Epidermal melanocyte (primary cell): ENCODE measurements around the gene MIB2.

ENCODE experiments used
- DNase-seq: peaks from one replicate; pipeline ENCODE4 v3.0.0; 2011; ENCODE audit warnings: low spot score; ENCODE audit not compliant: insufficient read length

The MIB2 gene

DNA sequence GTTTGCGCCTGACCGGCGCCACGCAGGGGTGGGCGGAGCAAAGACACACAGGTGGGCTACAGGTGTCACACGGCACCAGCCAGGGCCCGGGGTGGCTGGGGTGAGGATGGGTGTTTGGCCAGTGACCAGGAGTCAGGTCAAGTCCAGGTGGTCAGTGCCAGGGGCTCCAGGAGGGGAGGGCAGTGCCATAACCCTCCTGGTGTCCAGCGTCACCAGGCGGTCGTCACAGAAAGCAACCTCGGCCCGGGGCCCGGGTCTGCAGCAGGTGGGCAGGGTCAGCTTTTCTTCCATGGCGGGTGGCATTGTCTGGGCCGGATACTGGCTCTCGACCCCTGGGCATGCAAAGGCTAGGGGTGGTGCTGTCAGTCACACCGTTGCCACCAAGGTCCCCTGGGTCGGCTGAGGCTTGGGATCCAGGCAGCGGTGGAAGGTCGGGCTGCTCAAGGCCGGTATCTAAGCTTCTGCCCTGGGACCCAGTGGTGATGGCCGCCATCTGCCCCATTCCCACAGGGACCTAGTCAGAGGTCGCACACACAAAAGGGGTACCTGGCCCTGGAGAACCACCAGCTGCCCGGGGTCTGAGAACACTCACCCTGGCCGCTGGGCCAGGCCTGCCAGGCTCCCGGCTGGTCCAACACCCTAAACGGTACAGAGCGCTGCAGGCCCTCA lies 17.1 kb upstream of the MIB2 start:
- DNase-seq, result peak; percentile 18

GRCh38 chr1:1598720-1599029 lies 16.6 kb upstream of the MIB2 start:
- peak; percentile 12 for DNase-seq

GRCh38 chr1:1599030-1599934 lies 16.0 kb upstream of the MIB2 start:
- peak; percentile 70 for DNase-seq

- peak; percentile 24 for DNase-seq
Measured at GRCh38 chr1:1599935-1600860, 15.1 kb upstream of the MIB2 start, which contains the start of gene FNDC10. TSS of gene FNDC10 (minus strand) at chr1:1600135. CDS start at chr1:1600015, 120 bp downstream.

DNA sequence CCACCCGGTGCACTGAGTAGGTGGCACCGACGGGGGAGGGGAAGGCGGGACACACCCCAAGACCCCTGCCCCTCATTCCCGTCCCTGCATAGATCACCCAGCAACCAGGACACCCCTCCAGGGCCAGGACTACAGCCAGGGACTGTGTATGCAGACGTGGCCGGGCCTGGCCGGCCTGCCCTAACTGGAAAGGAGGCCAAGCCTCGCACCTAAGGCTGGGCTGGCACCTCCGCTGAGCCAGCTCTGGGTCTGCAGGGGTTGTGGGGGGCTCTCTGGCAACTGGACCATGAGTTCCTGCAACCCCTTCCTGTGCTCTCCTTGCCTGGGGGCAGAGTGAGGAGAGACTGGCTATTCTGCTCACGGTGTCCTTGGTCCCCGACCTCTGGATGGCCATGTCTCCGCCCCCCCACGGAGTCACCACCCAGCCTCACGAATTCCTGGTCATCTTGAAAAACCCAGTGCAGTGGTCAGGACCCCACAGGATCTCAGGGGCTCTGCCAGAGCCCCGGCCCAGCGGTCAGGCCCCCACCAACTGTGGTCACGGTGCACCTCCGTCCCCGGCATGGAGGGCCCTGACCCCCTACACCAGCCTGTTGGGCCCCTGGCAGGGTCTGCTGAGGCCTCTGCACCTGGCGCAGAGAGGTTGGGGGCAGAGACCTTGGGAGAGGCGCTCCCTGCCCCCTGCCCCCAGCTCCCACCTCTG lies 14.3 kb upstream of the MIB2 start:
- peak; percentile 24 for DNase-seq

DNA sequence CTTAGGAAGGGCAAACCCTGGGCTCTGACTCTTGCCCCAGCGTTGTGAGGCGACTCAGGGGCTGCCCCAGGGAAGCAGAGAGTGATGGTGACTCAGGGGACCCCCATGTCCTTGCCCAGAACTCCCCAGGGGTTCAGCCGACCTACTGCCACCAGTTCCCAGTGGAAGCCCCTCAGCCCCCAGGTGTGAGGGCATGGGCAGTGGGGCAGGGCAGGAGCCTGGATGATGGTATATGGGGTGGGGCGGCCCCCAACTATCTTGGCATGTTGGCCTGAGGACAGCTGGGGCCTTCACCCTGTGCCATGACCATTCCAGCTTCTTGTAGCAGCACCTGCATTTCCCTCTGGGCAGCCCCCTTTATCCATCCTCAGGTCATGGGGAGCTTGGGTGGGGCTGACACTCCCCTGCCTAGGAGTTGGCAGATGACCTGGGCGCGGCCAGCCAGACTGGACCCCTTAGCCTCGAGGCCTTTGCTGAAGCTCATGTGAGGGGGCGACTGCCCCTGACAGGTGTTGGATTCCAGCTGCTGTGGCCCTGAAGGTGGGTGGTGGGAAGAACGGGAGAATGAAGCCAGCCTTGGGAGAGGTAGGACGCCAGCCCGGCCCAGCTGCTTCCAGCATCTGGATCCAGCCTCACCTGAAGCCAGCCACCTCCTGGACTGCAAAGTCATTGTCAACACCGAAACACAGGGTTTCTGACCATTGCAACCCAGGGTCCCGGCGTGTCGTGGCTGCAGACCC lies 13.6 kb upstream of the MIB2 start:
- DNase-seq, result no peak

- DNase-seq, result peak; percentile 26
Measured at GRCh38 chr1:1602304-1602967, 12.9 kb upstream of the MIB2 start.

DNA sequence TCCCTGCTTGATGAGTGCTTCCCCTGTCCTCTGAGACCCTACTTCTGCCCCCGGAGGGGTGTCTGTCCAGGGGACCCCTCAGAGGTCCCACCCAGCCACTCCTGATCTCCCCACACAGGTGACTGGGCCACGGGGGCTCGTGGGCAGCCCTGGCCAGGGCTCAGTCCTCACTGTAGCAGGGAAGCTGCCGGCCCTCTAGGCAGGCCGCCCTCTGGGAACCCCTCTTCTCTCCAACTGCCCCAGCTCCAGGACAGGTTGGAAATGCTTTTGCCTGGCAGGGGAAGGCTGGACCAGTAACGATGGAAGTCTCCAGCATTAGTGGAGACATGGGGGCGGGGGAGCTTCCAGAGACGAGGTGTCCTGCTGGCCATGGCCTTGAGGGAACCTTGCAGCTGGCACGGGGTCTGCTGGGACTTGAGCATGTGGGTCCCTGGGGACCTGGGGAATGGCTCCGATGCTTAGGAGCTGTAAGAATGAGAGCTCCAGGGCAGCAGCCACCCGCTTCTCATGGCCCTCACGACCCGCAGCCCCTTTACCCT lies 12.3 kb upstream of the MIB2 start:
- peak; percentile 16 for DNase-seq

DNA sequence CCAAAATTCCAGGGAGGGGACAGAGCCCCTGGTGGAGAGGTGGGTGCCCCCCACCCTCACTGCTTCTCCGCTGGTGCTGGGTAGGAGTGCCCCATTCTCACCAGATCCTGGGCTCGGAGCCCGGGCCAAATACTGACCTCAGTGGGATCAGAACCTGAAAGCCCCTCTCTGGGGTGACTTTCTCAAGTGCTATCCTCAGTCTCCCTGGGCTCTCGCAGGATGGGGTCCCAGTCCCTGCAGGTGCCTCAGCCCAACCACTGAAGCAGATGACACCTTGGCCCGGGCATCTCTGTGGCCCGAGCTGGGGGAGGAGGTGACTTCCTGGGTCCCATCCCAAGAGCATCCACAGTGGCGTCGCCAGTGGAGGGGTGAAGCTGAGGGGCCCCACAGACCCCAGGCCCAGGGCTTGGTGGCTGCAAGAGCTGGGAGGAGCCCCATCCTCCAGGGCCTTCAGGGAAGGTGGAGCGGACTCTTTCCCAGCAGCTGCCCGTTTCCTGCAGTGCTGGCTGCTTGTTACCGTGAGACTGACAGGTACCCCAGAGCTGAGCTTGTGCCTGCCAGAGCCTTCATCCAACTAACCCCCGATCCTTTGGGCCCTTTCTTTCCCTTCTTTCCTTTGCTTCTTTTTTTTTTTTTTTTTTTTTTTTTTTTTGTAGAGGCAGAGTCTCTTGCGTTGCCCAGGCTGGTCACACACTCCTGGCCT lies 11.5 kb upstream of the MIB2 start:
- DNase-seq, result no peak

DNA sequence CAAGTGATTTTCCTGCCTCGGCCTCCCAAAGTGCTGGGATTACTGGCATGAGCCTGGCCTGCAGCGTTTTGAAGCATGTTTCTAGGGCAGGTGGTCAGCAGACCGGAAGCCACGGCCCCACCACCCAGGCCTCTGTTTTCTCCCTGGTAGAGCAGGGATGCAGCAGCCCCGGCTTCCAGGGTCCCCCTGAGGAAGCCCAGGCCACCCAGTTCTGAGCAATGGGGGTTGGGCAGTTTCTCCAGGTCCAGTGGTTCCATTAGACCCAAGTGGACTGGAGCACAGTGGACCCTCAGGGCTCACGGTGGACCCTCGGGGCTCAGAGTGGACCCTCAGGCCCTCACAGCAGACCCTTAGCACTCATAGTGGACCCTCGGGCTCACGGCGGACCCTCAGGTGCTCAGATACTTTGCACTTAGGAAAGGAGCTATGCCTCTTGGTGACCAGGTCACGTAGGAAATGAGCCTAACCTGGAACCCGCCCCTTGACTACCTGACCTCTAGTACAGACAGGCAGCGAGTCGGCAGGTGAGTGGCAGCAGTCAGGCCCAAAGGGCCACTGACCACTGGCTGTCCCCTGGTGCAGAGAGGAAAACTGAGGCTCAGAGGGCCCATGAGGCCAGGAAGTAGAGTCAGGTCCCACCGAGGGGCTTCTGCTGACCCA lies 10.8 kb upstream of the MIB2 start:
- no peak for DNase-seq

GRCh38 chr1:1605034-1605591 lies 10.2 kb upstream of the MIB2 start:
- DNase-seq, result no peak

DNA sequence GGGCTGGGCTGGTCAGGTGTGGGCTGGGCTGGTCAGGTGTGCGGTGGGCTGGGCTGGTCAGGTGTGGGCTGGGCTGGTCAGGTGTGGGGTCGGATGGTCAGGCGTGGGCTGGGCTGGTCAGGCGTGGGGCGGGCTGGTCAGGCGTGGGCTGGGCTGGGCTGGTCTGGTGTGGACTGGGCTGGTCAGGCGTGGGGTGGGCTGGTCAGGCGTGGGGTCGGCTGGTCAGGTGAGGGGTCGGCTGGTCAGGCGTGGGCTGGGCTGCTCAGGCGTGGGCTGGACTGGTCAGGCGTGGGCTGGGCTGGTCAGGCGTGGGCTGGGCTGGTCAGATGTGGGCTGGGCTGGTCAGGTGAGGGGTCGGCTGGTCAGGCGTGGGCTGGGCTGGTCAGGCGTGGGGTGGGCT lies 9.6 kb upstream of the MIB2 start:
- DNase-seq, result no peak

DNA sequence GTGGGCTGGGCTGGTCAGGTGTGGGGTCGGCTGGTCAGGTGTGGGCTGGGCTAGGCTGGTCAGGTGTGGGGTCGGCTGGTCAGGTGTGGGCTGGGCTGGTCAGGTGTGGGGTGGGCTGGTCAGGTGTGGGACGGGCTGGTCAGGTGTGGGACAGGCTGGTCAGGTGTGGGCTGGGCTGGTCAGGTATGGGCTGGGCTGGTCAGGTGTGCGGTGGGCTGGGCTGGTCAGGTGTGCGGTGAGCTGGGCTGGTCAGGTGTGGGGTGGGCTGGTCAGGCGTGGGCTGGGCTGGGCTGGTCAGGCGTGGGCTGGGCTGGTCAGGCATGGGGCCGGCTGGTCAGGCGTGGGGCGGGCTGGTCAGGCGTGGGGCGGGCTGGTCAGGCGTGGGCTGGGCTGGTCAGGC lies 9.1 kb upstream of the MIB2 start:
- DNase-seq, result no peak

- DNase-seq, result no peak
Measured at GRCh38 chr1:1609822-1610485, 5.3 kb upstream of the MIB2 start.

GRCh38 chr1:1610796-1611195 lies 4.5 kb upstream of the MIB2 start:
- DNase-seq, result no peak

DNA sequence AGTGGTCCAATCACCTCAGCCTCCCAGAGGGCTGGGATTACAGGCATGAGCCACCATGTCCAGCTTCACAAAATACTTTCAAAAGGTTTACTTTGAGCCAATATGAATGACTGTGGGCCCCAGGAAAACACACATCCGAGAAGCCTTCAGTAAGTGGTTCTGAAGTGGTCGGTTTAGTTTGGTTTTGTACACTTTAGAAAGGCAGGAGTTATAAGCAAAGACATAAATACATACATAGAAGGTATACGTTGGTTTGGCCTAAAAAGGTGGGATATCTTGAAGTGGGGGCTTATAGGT lies 3.2 kb upstream of the MIB2 start:
- DNase-seq, result no peak

- no peak for DNase-seq
Measured at GRCh38 chr1:1613509-1614082, 1.7 kb upstream of the MIB2 start.
